ENCODE measurements around the gene CLEC16A. TPM values are rescaled to one million over a fixed set of nuclear protein-coding genes. Genes with fewer than 3 reads are reported as not detected.

The CLEC16A gene
- total and polyA plus RNA-seq, 2 donors (not counting 1 experiment from before 2014, with no cell fraction given), result 21.9 to 79.5 TPM

GRCh38 chr16:11139326-11140097 is 195.1 kb downstream of the CLEC16A start:
- Histone ChIP-seq H3K4me1 (ENCODE audit: control insufficient read depth in 2 of 2, insufficient read depth in 2 of 2, low read length in 2 of 2) (no peaks in the 10 kb centered on the region), H3K4me2 (replicated peaks; ENCODE audit: low read depth, low read length, poor library complexity, severe bottlenecking) (no peak overlapping the region), H2AFZ (ENCODE audit: insufficient read depth, low read depth, low read length, poor library complexity, severe bottlenecking) (no peak overlapping the region), H3K4me3 (ENCODE audit: control extremely low read depth in 1 of 5, extremely low read depth in 1 of 5, insufficient read depth in 1 of 5, low read depth in 2 of 5, low read length in 4 of 5) (no peak overlapping the region), H3K79me2 (ENCODE audit: control insufficient read depth, insufficient read depth, low read length) (peaks cover 6% of the 10 kb centered on the region), H3K9ac (ENCODE audit: low read length) (no peak overlapping the region), H4K20me1 (ENCODE audit: control insufficient read depth, insufficient read depth, low read length, poor library complexity, severe bottlenecking) (peaks cover 5% of the 10 kb centered on the region), H3K36me3 (replicated peaks in 1 of 2; ENCODE audit: control extremely low read depth in 1 of 2, control insufficient read depth in 1 of 2, extremely low read depth in 1 of 2, insufficient read depth in 2 of 2, low read length in 1 of 2) (peaks cover 0 to 47% of the 10 kb centered on the region in 2 experiments), H3K27me3 (replicated peaks in 1 of 4; ENCODE audit: control extremely low read depth in 1 of 4, control insufficient read depth in 3 of 4, insufficient read depth in 4 of 4, low read length in 3 of 4) (no peaks in the 10 kb centered on the region), H3K9me3 (ENCODE audit: control extremely low read depth in 1 of 3, control insufficient read depth in 2 of 3, insufficient read depth in 1 of 3, low read length in 2 of 3) (peaks cover 0 to 4% (median 0%) of the 10 kb centered on the region in 3 donors), H3K27ac (ENCODE audit: low read length in 2 of 2) (no peak overlapping the region)
- Mint-ChIP-seq H3K27ac (no peak overlapping the region), H3K27me3 (no peaks in the 10 kb centered on the region), H3K9me3 (ENCODE audit: insufficient read depth) (no peaks in the 10 kb centered on the region), H3K4me3 (no peak overlapping the region), H3K4me1 (peaks cover 10% of the 10 kb centered on the region)
- intact Hi-C loops (cut with micrococcal nuclease), result no loop called here
- no peak for TF ChIP-seq CTCF (IDR thresholded peaks at IDR 0.05)
- no peak for TF ChIP-seq EZH2 (IDR thresholded peaks at IDR 0.05; ENCODE audit: borderline replicate concordance, insufficient read depth, low read depth, low read length, poor library complexity, severe bottlenecking)
- ATAC-seq (ENCODE audit: low read depth) (no peak), DNase-seq (no peak)
- 71% methylated on average over 3 of the region's 5 CpGs for WGBS (ENCODE audit: insufficient coverage)
- CTCF ChIA-PET, result interaction anchor here (0.6 kb wide), 1 partner anchor 185 kb away, joined by 3 read pairs; no protein-coding TSS in a partner anchor
- POLR2A ChIA-PET, result no interaction called here

GRCh38 chr16:11140098-11140375 is 195.7 kb downstream of the CLEC16A start:
- H2AFZ ChIP-seq (ENCODE audit: insufficient read depth, low read depth, low read length, poor library complexity, severe bottlenecking), result no peak overlapping the region
- 80% methylated on average over 4 of the region's 8 CpGs for WGBS (ENCODE audit: insufficient coverage)
- H3K4me2 ChIP-seq (replicated peaks; ENCODE audit: low read depth, low read length, poor library complexity, severe bottlenecking), result no peak overlapping the region
- H3K27me3 ChIP-seq (replicated peaks in 1 of 4; ENCODE audit: control extremely low read depth in 1 of 4, control insufficient read depth in 3 of 4, insufficient read depth in 4 of 4, low read length in 3 of 4), result no peaks in the 10 kb centered on the region
- peaks cover 0 to 46% of the 10 kb centered on the region in 2 experiments for H3K36me3 ChIP-seq (replicated peaks in 1 of 2; ENCODE audit: control extremely low read depth in 1 of 2, control insufficient read depth in 1 of 2, extremely low read depth in 1 of 2, insufficient read depth in 2 of 2, low read length in 1 of 2)
- no peaks in the 10 kb centered on the region for H3K4me1 ChIP-seq (ENCODE audit: control insufficient read depth in 2 of 2, insufficient read depth in 2 of 2, low read length in 2 of 2)
- DNase-seq (no peak), ATAC-seq (ENCODE audit: low read depth) (no peak)
- H4K20me1 ChIP-seq (ENCODE audit: control insufficient read depth, insufficient read depth, low read length, poor library complexity, severe bottlenecking), result peaks cover 1% of the 10 kb centered on the region
- peaks cover 6% of the 10 kb centered on the region for H3K79me2 ChIP-seq (ENCODE audit: control insufficient read depth, insufficient read depth, low read length)
- POLR2A ChIA-PET, result no interaction called here
- Mint-ChIP-seq H3K4me3 (no peak overlapping the region), H3K27ac (no peak overlapping the region), H3K9me3 (ENCODE audit: insufficient read depth) (no peaks in the 10 kb centered on the region), H3K27me3 (no peaks in the 10 kb centered on the region), H3K4me1 (peaks cover 10% of the 10 kb centered on the region)
- CTCF ChIA-PET, result interaction anchor here (0.6 kb wide), 1 partner anchor 186 kb away, joined by 3 read pairs; no protein-coding TSS in a partner anchor
- no peak overlapping the region for H3K27ac ChIP-seq (ENCODE audit: low read length in 2 of 2)
- intact Hi-C loops (cut with micrococcal nuclease), result no loop called here
- no peak overlapping the region for H3K9ac ChIP-seq (ENCODE audit: low read length)
- H3K9me3 ChIP-seq (ENCODE audit: control extremely low read depth in 1 of 3, control insufficient read depth in 2 of 3, insufficient read depth in 1 of 3, low read length in 2 of 3), result peaks cover 0 to 4% (median 0%) of the 10 kb centered on the region in 3 donors
- H3K4me3 ChIP-seq (ENCODE audit: control extremely low read depth in 1 of 5, extremely low read depth in 1 of 5, insufficient read depth in 1 of 5, low read depth in 2 of 5, low read length in 4 of 5), result no peak overlapping the region
- TF ChIP-seq EZH2 (IDR thresholded peaks at IDR 0.05; ENCODE audit: borderline replicate concordance, insufficient read depth, low read depth, low read length, poor library complexity, severe bottlenecking) (no peak), CTCF (IDR thresholded peaks at IDR 0.05) (no peak)
